ENCODE results near the gene OR51G1. TPM values are rescaled to one million over a fixed set of nuclear protein-coding genes. Genes with fewer than 3 reads are reported as not detected.

OR51G1 gene
- total and polyA plus RNA-seq, 4 donors, result not detected

- no peak within 1 kb of the TSS for H3K4me3 ChIP-seq (ENCODE audit: low read depth in 1 of 3, low read length in 3 of 3)
- H3K27ac ChIP-seq (ENCODE audit: low read depth in 1 of 2, low read length in 2 of 2), result no peak within 1 kb of the TSS
- H3K9ac ChIP-seq (ENCODE audit: low read depth in 1 of 2, low read length in 2 of 2), result no peak within 1 kb of the TSS
- no peaks in the 10 kb centered on the region for H3K27me3 ChIP-seq (ENCODE audit: control insufficient read depth in 4 of 4, insufficient read depth in 4 of 4, low read length in 3 of 4)
- TF ChIP-seq HNF4G (IDR thresholded peaks at IDR 0.05), result no peak
- no peak for TF ChIP-seq TAF1 (conservative IDR thresholded peaks at IDR 0.05)
- TF ChIP-seq YY1 (IDR thresholded peaks at IDR 0.05), result no peak
- TF ChIP-seq RAD21 (IDR thresholded peaks at IDR 0.05), result no peak
- TF ChIP-seq FOXA1 (IDR thresholded peaks at IDR 0.05), result no peak
- no peak for TF ChIP-seq EGR1 (IDR thresholded peaks at IDR 0.05; ENCODE audit: low read depth in 2 of 2)
- no peak for TF ChIP-seq RXRA (IDR thresholded peaks at IDR 0.05)
- no peak for TF ChIP-seq CTCF (IDR thresholded peaks at IDR 0.05; ENCODE audit: low read depth, low read length, missing input control)
- no peak for TF ChIP-seq GABPA (IDR thresholded peaks at IDR 0.05 in 1 of 2, conservative IDR thresholded peaks at IDR 0.05 in 1 of 2)
- TF ChIP-seq SP1 (IDR thresholded peaks at IDR 0.05), result no peak
- no peak for TF ChIP-seq ATF3 (IDR thresholded peaks at IDR 0.05)
- no peak for TF ChIP-seq JUND (IDR thresholded peaks at IDR 0.05)
- TF ChIP-seq MAX (IDR thresholded peaks at IDR 0.05), result no peak
- no peak for TF ChIP-seq NR2F2 (IDR thresholded peaks at IDR 0.05)
- no peak for TF ChIP-seq REST (IDR thresholded peaks at IDR 0.05)
- no peak for TF ChIP-seq ZBTB33 (IDR thresholded peaks at IDR 0.05)
- no peak for TF ChIP-seq FOXA2 (IDR thresholded peaks at IDR 0.05)
- no peak for TF ChIP-seq HNF4A (conservative IDR thresholded peaks at IDR 0.05)
- H3K36me3 ChIP-seq (ENCODE audit: control insufficient read depth in 4 of 4, insufficient read depth in 3 of 4, low read depth in 1 of 4, low read length in 3 of 4), result no peaks in the 10 kb centered on the region
- H3K9me3 ChIP-seq (ENCODE audit: control insufficient read depth in 4 of 4, low read length in 3 of 4), result no peaks in the 10 kb centered on the region
- no peaks in the 10 kb centered on the region for H3K4me1 ChIP-seq (ENCODE audit: control insufficient read depth in 4 of 4, insufficient read depth in 4 of 4, low read length in 3 of 4)
- DNase-seq (ENCODE audit: low spot score), result no peak
These were observed 20.7 kb downstream of the OR51G1 start, which contains the start of gene OR51A7 for GRCh38 chr11:4903484-4903883. Gene OR51A7, plus strand, starts transcription at chr11:4903783. Its CDS starts 3,587 bp downstream, at chr11:4907370.
